Heart left ventricle (tissue), 16 donors: ENCODE measurements around the gene ERBB4. TPM values are rescaled to one million over a fixed set of nuclear protein-coding genes. Genes with fewer than 3 reads are reported as not detected.

Experiments used
- ATAC-seq, 4 donors: fragments of 200-7000 bp; cut with Tn5 transposase; one replicate each; pipeline ENCODE4 v1.9.1; 2020 to 2022; ENCODE audit warnings: moderate library complexity in 4 of 4, mild to moderate bottlenecking in 3 of 4, moderate number of reproducible peaks in 1 of 4
- DNase-seq, 5 donors: peaks; one replicate each; pipeline ENCODE4 v3.0.0-alpha.2; 2020
- H3K27ac ChIP-seq, 12 donors: fragments of 200-600 bp; sonication (generic) in 4 of 12; one replicate each; pipeline versions ENCODE4 v1.5.0 to v1.8.0; 2016 to 2022; ENCODE audit warnings: mild to moderate bottlenecking in 2 of 12
- H3K27me3 ChIP-seq, 9 donors: fragments of 200-600 bp; sonication (generic) in 2 of 9; one replicate each; pipeline versions ENCODE4 v1.5.1 to v1.8.0; 2016 to 2022; ENCODE audit warnings: mild to moderate bottlenecking in 3 of 9
- H3K36me3 ChIP-seq, 9 donors: fragments of 200-600 bp; sonication (generic) in 2 of 9; one replicate each; pipeline versions ENCODE4 v1.5.0 to v1.8.0; 2018 to 2022; ENCODE audit warnings: mild to moderate bottlenecking in 2 of 9
- H3K4me1 ChIP-seq, 12 donors: fragments of 200-600 bp; sonication (generic) in 4 of 12; one replicate each; pipeline versions ENCODE4 v1.5.0 to v1.8.0; 2016 to 2022; ENCODE audit warnings: mild to moderate bottlenecking in 3 of 12
- H3K4me3 ChIP-seq, 12 donors: fragments of 200-600 bp; sonication (generic) in 4 of 12; one replicate each; pipeline versions ENCODE4 v1.5.0 to v1.8.0; 2017 to 2022; ENCODE audit warnings: mild to moderate bottlenecking in 9 of 12, moderate library complexity in 4 of 12
- H3K9me3 ChIP-seq, 12 donors: fragments of 200-600 bp; sonication (generic) in 4 of 12; one replicate each; pipeline versions ENCODE4 v1.5.0 to v1.8.0; 2016 to 2022; ENCODE audit warnings: mild to moderate bottlenecking in 1 of 12
- CTCF ChIP-seq, 12 donors: fragments of 200-600 bp; sonication (generic) in 4 of 12; IDR thresholded peaks; one replicate each; pipeline versions ENCODE4 v1.5.0 to v1.8.0; 2018 to 2022; ENCODE audit warnings: antibody characterized with exemption in 12 of 12, mild to moderate bottlenecking in 5 of 12
- POLR2A ChIP-seq, 2 donors: fragments of 450-650 bp; IDR thresholded peaks; one replicate each; pipeline ENCODE4 v1.6.1; 2017; ENCODE audit warnings: antibody characterized with exemption in 2 of 2, mild to moderate bottlenecking in 2 of 2, moderate library complexity in 2 of 2
- WGBS, 4 donors: extraction: QIAGEN DNeasy Blood & Tissue Kit in 2 of 4; methylation state at CpG; one replicate each; pipeline versions ENCODE4 v1.1.5 to v1.1.7; 2013 to 2018; 5-methylcytosine and 5-hydroxymethylcytosine counted together
- intact Hi-C, 10 donors: fragments of 100-400 bp; cut with DNase I; formaldehyde crosslinking; loops; one replicate each; pipeline versions ENCODE4 v1.11.1 to v1.14.2; 2022
- polyA plus RNA-seq, 2 donors: library from polyadenylated mRNA; stranded (reverse); fragments of 200-250 nt; gene quantifications; one replicate each; pipeline ENCODE4 v1.2.3, GENCODE V29; 2013
- total RNA-seq, 9 donors: library from RNA; depleted of rRNA in 2 of 9; stranded (reverse); fragments of >200 nt in 2 of 9; fragmentation: NEBNext Ultra II Directional in 3 of 9; extraction: Animal tissue kit (Norgen Biotek cat#: 25700) in 3 of 9; gene quantifications; one replicate each; pipeline versions ENCODE4 v1.1.0 to v1.2.4, GENCODE V29; 2016 to 2023
- donor health status: ischemic (EF 13 %, LVEDD 7.1; RV severe dilation, severe dysfunction).
- donor health status: healthy with polysubstance abuse.
- donor health status: DM: no; HTN: yes; CAD: no.
- donor health status: DM: no; HTN: no; CAD: no.
- donor health status: ischemic (EF 25% LVEDD 6.9; RV normal size, moderate dysfunction).
- donor health status: ischemic (EF 25% LVEDD 5.7; RV mildly dilated, moderate dysfunction).
- donor health status: healthy.
- donor health status: DM: yes; HTN: yes; CAD: no.
- donor health status: ischemic (EF 35%, LVEDD 5.7; RV mildly dilated, moderate dysfunction).
- donor health status: nonischemic (EF 11% LVEDD 7.7; RV severe dilation, severe dysfunction).
- donor health status: DM: yes; HTN: yes; CAD: no.
- donor health status: PGD.
- donor health status: ischemic (EF 29% LVEDD 5.4; RV normal size, mild dysfunction).
- donor health status: nonischemic (EF 23%, LVEDD 6.1; RV moderate dilation, normal function).

ERBB4 gene
- total and polyA plus RNA-seq, 11 donors, result 1.3 to 29.5 (median 11.7) TPM

- no peak for ATAC-seq
- DNase-seq, result no peak
- H3K27ac ChIP-seq, result no peak overlapping the region
- TF ChIP-seq POLR2A (IDR thresholded peaks at IDR 0.05) (no peak), CTCF (IDR thresholded peaks at IDR 0.05) (no peak)
- H3K4me1 ChIP-seq, result no peaks in the 10 kb centered on the region
- no peaks in the 10 kb centered on the region for H3K36me3 ChIP-seq
- no peak overlapping the region for H3K4me3 ChIP-seq
- intact Hi-C loops, result no loop called here
- H3K9me3 ChIP-seq, result no peaks in the 10 kb centered on the region
- H3K27me3 ChIP-seq, result no peaks in the 10 kb centered on the region
- 85 to 89% (median 87%) methylated on average over 3 of the region's 3 CpGs for WGBS, 4 donors
These were observed 1131.5 kb downstream of the ERBB4 start for GRCh38 chr2:211407076-211407475.

DNA sequence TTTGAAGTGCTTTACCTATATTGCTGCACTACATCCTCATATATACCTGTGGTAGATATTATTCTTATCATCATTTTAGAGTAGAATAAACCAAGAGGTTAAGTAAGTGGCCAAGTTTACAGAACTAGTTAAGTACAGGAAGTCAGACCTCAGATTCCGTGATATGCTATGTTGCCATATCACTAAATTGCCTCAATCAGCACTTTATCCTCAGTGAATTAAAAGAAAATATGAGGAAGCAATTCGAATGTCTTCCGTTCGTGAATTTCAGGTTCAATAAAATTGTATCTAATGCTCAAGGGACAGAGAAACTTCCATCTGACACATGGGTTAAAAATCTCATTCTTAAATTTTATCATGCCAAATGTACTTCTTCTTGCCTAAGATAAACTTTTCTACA lies 1133.6 kb downstream of the ERBB4 start:
- no peak for TF ChIP-seq POLR2A (IDR thresholded peaks at IDR 0.05)
- TF ChIP-seq CTCF (IDR thresholded peaks at IDR 0.05), result no peak
- no peak for DNase-seq
- H3K36me3 ChIP-seq, result no peaks in the 10 kb centered on the region
- no peak overlapping the region for H3K27ac ChIP-seq
- H3K4me3 ChIP-seq, result no peak overlapping the region
- H3K9me3 ChIP-seq, result no peaks in the 10 kb centered on the region
- no peak for ATAC-seq
- intact Hi-C loops, result no loop called here
- H3K27me3 ChIP-seq, result no peaks in the 10 kb centered on the region
- no peaks in the 10 kb centered on the region for H3K4me1 ChIP-seq
- 85 to 88% (median 88%) methylated on average over 4 of the region's 4 CpGs for WGBS, 4 donors

- Histone ChIP-seq H3K27ac (no peak overlapping the region), H3K9me3 (no peaks in the 10 kb centered on the region), H3K27me3 (no peaks in the 10 kb centered on the region), H3K36me3 (no peaks in the 10 kb centered on the region), H3K4me3 (no peak overlapping the region), H3K4me1 (no peaks in the 10 kb centered on the region)
- TF ChIP-seq CTCF (IDR thresholded peaks at IDR 0.05) (no peak), POLR2A (IDR thresholded peaks at IDR 0.05) (no peak)
- ATAC-seq (no peak), DNase-seq (no peak)
- 78 to 92% (median 81%) methylated on average over 4 of the region's 4 CpGs for WGBS, 4 donors
- intact Hi-C loops, result no loop called here
These were observed 1134.5 kb downstream of the ERBB4 start for GRCh38 chr2:211404098-211404497.

- Histone ChIP-seq H3K27me3 (no peaks in the 10 kb centered on the region), H3K9me3 (no peaks in the 10 kb centered on the region), H3K36me3 (no peaks in the 10 kb centered on the region), H3K4me1 (peaks cover 0 to 3% (median 0%) of the 10 kb centered on the region in 12 donors), H3K27ac (no peak overlapping the region), H3K4me3 (no peak overlapping the region)
- DNase-seq (no peak), ATAC-seq (no peak)
- 58 to 72% (median 66%) methylated on average over 2 of the region's 2 CpGs for WGBS, 4 donors
- intact Hi-C loops, result no loop called here
- TF ChIP-seq POLR2A (IDR thresholded peaks at IDR 0.05) (no peak), CTCF (IDR thresholded peaks at IDR 0.05) (no peak)
These were observed 1137.3 kb downstream of the ERBB4 start for GRCh38 chr2:211401328-211401727.
